GM21381 (cell line): Measurements from ENCODE around the gene FXYD7.
"Not testable (repeated sequence)": the region's sequence is repeated elsewhere in the genome, so short reads cannot be mapped to it uniquely, and the experiment has no call there.

Experiments used
- ATAC-seq: cut with Tn5 transposase; IDR thresholded peaks from one replicate; pipeline ENCODE4 v1.9.1; 2021; ENCODE audit warnings: mild to moderate bottlenecking, moderate library complexity; ENCODE audit not compliant: unreplicated experiment

The FXYD7 gene

DNA sequence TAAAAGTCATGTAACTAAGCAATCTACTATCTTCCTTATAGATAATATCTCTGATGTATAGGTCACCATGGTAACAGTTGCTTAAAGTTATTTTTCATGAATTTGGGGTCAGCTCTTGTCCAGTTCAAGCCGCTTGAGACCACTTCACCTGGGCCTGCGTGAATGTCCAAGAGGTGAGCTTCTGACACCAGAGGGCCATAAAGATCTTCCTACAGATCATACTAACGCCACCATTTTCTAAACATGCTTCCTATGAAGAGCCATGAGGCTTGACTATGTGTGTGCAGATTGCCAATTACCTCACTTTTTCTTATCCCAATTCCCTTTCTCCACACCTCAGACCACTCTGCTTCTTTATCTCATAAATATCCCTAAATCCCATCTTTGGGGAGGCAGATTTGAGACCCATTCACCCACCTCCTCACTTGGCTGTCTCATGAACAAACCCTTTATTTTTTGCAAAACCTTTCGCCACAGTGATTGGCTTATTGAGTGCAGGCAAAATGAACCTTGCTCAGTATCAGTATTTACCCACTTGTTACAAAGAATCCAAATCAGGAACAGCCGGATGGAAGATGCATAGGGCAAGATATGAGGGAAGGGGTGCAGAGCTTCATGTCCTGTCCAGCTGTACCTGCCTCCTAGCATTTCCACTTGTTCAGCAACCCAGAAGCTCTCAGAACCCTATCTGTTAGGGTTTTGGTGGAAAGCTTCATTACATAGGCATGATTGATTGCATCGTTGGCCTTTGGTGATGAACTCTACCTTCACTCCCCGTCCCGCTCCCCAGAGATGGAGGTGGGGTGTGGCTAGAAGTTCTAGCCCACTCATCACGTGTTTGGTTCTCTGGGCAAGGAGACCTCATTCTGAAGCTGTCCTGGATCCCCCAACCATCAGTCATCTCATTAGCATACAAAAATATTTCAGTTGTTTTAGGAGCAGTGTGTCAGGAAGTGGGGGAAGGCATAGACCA, 51.2 kb downstream of the FXYD7 start:
- no peak for ATAC-seq

DNA sequence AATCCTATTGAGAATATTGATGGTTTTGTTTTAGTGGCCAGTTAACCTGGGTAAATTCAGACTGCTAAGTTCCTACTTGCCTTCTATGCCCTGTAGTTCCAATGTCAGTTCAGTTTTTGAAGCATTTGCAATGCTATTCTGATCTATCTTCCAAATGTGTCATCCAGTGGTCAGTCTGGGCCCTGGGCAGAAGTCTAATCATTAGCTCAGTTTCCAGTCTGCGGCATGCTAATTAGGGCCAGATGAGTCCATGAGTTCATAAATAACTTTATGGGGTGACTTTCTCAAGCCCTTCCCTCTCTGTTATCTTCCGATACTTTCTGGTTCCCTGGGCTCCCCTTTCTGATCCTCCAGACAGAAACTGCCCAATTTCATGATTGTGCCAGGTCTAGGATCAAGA, 52.8 kb downstream of the FXYD7 start:
- ATAC-seq, result no peak

DNA sequence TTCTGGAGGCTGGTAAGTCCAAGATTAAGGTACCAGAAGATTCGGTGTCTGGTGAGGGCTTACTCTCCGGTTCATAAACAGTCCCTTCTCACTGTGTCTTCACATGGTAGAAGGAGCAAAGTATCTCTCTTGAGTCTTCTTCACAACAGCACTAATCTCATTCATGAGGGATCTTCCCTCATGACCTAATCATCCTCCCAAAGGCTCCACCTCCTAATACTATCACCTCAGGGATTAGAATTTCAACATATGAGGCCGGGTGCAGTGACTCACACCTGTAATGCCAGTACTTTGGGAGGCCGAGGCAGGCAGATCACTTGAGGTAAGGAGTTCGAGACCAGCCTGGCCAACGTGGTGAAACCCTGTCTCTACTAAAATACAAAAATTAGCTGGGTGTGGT, 53.8 kb downstream of the FXYD7 start:
- not testable (repeated sequence) for ATAC-seq

DNA sequence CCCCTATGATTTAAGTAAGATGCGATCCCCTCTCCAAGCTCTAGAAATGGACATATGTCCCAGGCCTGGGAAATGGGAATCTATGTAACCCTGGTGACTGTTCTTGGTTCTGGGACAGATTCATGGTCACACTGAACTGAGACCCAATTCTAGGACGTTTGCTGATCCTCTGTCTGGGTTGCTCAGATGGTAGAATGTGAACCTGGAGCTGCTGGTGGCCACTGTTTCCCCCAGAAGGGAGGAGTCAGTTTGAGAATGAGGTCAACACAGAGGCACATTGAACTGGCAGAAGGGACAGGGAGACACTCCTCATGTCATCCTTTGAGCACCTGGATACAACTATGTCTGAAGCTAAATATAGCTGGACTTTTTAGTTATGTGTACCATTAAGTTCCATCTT, 56.4 kb downstream of the FXYD7 start:
- no peak for ATAC-seq

DNA sequence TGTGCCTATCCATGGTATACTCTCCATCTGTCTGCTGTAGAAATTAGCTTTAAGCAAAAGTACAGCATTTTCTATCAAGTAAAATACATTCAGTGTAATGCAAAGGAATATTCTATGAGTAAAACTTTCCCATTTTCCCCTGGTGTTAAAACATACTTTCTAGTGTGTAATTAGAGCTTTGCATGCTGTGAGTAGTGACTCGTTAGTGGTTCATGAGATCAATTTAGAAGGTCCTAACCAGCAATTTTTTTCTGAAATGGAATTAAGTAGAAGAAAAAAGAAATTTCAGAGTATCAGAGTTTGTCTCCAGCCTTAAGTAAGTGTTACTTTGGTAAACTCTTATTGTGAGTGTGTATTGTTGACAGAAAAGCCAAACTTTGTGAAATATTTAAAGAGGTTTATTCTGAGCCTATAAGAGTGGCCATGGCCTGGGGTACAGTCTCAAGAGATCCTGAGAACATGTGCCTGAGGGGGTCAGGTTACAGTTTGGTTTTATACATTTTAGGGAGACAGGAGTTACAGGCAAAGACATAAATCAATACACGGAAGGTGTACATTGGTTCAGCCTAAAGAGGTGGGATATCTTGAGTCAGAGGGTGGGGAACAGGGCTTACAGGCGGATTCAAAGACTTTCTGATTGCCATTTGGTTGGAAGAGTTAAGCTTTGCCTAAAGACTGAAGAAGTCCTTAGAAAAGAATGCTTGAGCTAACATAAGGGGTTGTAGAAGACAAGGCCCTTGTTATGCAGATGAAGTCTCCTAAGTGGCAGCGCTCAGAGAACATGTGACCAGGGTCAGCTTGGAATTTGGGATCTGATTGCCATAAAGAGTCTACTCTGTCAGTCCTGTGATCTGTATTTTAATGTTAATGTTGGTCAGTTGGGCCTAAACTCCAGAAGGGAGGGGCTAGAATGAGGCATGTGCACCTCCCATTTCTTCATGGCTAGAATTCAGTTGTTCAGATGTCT, 60.0 kb downstream of the FXYD7 start:
- no peak for ATAC-seq
